ENCODE results near the gene F5.

Gene F5

GRCh38 chr1:169586395-169587255, at the start of gene F5:
Gene F5 (minus strand): TSS chr1:169586481. CDS start chr1:169586386, 95 bp downstream.
- peak; percentile 33 for TF ChIP-seq CTCF (IDR thresholded peaks at IDR 0.05; ENCODE audit: insufficient read depth, low read length, poor library complexity, severe bottlenecking)
- no peak for TF ChIP-seq EZH2phosphoT487 (conservative IDR thresholded peaks at IDR 0.05; ENCODE audit: low read length)
- no peaks in the 10 kb centered on the region for H4K20me1 ChIP-seq (ENCODE audit: low read depth, low read length)
- H3K79me2 ChIP-seq (ENCODE audit: insufficient read depth, low read length) = no peaks in the 10 kb centered on the region
- H3K9me2 ChIP-seq (replicated peaks; ENCODE audit: insufficient read depth, low read length) = no peaks in the 10 kb centered on the region
- H3K27ac ChIP-seq (ENCODE audit: low read depth, low read length) = no peak within 1 kb of the TSS
- peak within 1 kb of the TSS; percentile 15 for H2AFZ ChIP-seq (ENCODE audit: low read depth, low read length, severe bottlenecking)
- H3K4me3 ChIP-seq (ENCODE audit: insufficient read depth, low read length, poor library complexity, severe bottlenecking) = no peak within 1 kb of the TSS
- no peaks in the 10 kb centered on the region for H3K36me3 ChIP-seq (ENCODE audit: low read length)
- H3K9me3 ChIP-seq (ENCODE audit: insufficient read depth, low read length) = no peaks in the 10 kb centered on the region
- H3K4me2 ChIP-seq (ENCODE audit: low read depth, low read length, poor library complexity, severe bottlenecking) = peak within 1 kb of the TSS; percentile 18
- H3K27me3 ChIP-seq (ENCODE audit: low read length) = no peaks in the 10 kb centered on the region
- no peak within 1 kb of the TSS for H3K9ac ChIP-seq (ENCODE audit: low read length)
- no peaks in the 10 kb centered on the region for H3F3A ChIP-seq (ENCODE audit: insufficient read depth)

- Histone ChIP-seq H3K9me2 (replicated peaks; ENCODE audit: insufficient read depth, low read length) (no peaks in the 10 kb centered on the region), H3K36me3 (ENCODE audit: low read length) (peaks cover 2% of the 10 kb centered on the region; the same call in 1 of the 2 replicates), H3K4me2 (ENCODE audit: low read depth, low read length, poor library complexity, severe bottlenecking) (no peak overlapping the region), H2AFZ (ENCODE audit: low read depth, low read length, severe bottlenecking) (no peak overlapping the region), H3K9me3 (ENCODE audit: insufficient read depth, low read length) (peaks cover 14% of the 10 kb centered on the region; the same call in 1 of the 2 replicates), H3F3A (ENCODE audit: insufficient read depth) (no peaks in the 10 kb centered on the region), H3K79me2 (ENCODE audit: insufficient read depth, low read length) (no peaks in the 10 kb centered on the region), H3K4me3 (ENCODE audit: insufficient read depth, low read length, poor library complexity, severe bottlenecking) (no peak overlapping the region), H3K27ac (ENCODE audit: low read depth, low read length) (no peak overlapping the region), H3K27me3 (ENCODE audit: low read length) (no peaks in the 10 kb centered on the region), H4K20me1 (ENCODE audit: low read depth, low read length) (no peaks in the 10 kb centered on the region), H3K9ac (ENCODE audit: low read length) (no peak overlapping the region)
- TF ChIP-seq CTCF (IDR thresholded peaks at IDR 0.05; ENCODE audit: insufficient read depth, low read length, poor library complexity, severe bottlenecking) = no peak
- no peak for TF ChIP-seq EZH2phosphoT487 (conservative IDR thresholded peaks at IDR 0.05; ENCODE audit: low read length)
These were observed 48.6 kb upstream of the F5 start for GRCh38 chr1:169634877-169635276.

GRCh38 chr1:169634145-169634544, 47.9 kb upstream of the F5 start:
- H3K27ac ChIP-seq (ENCODE audit: low read depth, low read length) = no peak overlapping the region

More at GRCh38 chr1:169634145-169634544, 47.9 kb upstream of the F5 start:
- Histone ChIP-seq H3K4me2 (ENCODE audit: low read depth, low read length, poor library complexity, severe bottlenecking) (no peak overlapping the region), H3K9me2 (replicated peaks; ENCODE audit: insufficient read depth, low read length) (no peaks in the 10 kb centered on the region), H4K20me1 (ENCODE audit: low read depth, low read length) (no peaks in the 10 kb centered on the region), H3K9ac (ENCODE audit: low read length) (no peak overlapping the region), H3F3A (ENCODE audit: insufficient read depth) (no peaks in the 10 kb centered on the region), H3K79me2 (ENCODE audit: insufficient read depth, low read length) (no peaks in the 10 kb centered on the region), H2AFZ (ENCODE audit: low read depth, low read length, severe bottlenecking) (no peak overlapping the region), H3K27me3 (ENCODE audit: low read length) (no peaks in the 10 kb centered on the region), H3K9me3 (ENCODE audit: insufficient read depth, low read length) (peaks cover 14% of the 10 kb centered on the region; the same call in 1 of the 2 replicates), H3K36me3 (ENCODE audit: low read length) (peaks cover 2% of the 10 kb centered on the region; the same call in 1 of the 2 replicates), H3K4me3 (ENCODE audit: insufficient read depth, low read length, poor library complexity, severe bottlenecking) (no peak overlapping the region)
- TF ChIP-seq EZH2phosphoT487 (conservative IDR thresholded peaks at IDR 0.05; ENCODE audit: low read length) (no peak), CTCF (IDR thresholded peaks at IDR 0.05; ENCODE audit: insufficient read depth, low read length, poor library complexity, severe bottlenecking) (no peak)
